WTC11 (cell line): Measurements from ENCODE around the gene ADPGK. TPM values are rescaled to one million over a fixed set of nuclear protein-coding genes. Genes with fewer than 3 reads are reported as not detected.
A peak's percentile ranks its signal among the peaks of the same experiment; 100 is the strongest.

Source experiments
- ATAC-seq: fragments of 200-7000 bp; cut with Tn5 transposase; 2 replicates; pipeline ENCODE4 v1.10.0; 2021; ENCODE audit warnings: mild to moderate bottlenecking, moderate library complexity
- CTCF ChIA-PET: fragments of 300-600 bp; sonication (Branson Sonifier 250); formaldehyde crosslinking; loops from one replicate; lab custom pipeline; 2021; ENCODE audit warnings: antibody characterized with exemption; lab: Charles Lee
- POLR2A ChIA-PET: fragments of 350-600 bp; sonication (Branson Sonifier 250); formaldehyde crosslinking; loops from one replicate; lab custom pipeline; 2021; ENCODE audit warnings: antibody characterized with exemption; lab: Charles Lee
- DNase-seq: peaks from one replicate; pipeline ENCODE4 v3.0.0; 2021; ENCODE audit warnings: low spot score
- H3K27ac Mint-ChIP-seq: 2 replicates; pipeline ENCODE4 v1.8.0; 2021; ENCODE audit warnings: mixed read lengths
- H3K27me3 Mint-ChIP-seq: 2 replicates; pipeline ENCODE4 v1.8.0; 2021; ENCODE audit warnings: low read depth, mild to moderate bottlenecking, moderate library complexity, mixed read lengths
- H3K36me3 Mint-ChIP-seq: 2 replicates; pipeline ENCODE4 v1.8.0; 2021; ENCODE audit warnings: mixed read lengths
- H3K4me1 Mint-ChIP-seq: 2 replicates; pipeline ENCODE4 v1.8.0; 2022; ENCODE audit warnings: mixed read lengths
- H3K4me3 Mint-ChIP-seq: 2 replicates; pipeline ENCODE4 v1.8.0; 2021; ENCODE audit warnings: mild to moderate bottlenecking, moderate library complexity, mixed read lengths
- H3K9me3 Mint-ChIP-seq: 2 replicates; pipeline ENCODE4 v1.8.0; 2021; ENCODE audit warnings: mixed read lengths
- CTCF ChIP-seq: fragments of 200-600 bp; IDR thresholded peaks from 2 replicates; pipeline ENCODE4 v1.8.0; 2022; ENCODE audit warnings: antibody characterized with exemption
- ERG ChIP-seq: fragments of 250-450 bp; sonication (Bioruptor Pico); IDR thresholded peaks from 2 replicates; pipeline ENCODE4 v1.8.0; 2021; ENCODE audit warnings: mild to moderate bottlenecking
- HMGA2 ChIP-seq: fragments of 250-450 bp; sonication (Bioruptor Pico); IDR thresholded peaks from 2 replicates; pipeline ENCODE4 v1.4.0; 2021; ENCODE audit warnings: mild to moderate bottlenecking, moderate library complexity
- NFE2L1 ChIP-seq: sonication (generic); formaldehyde crosslinking; IDR thresholded peaks from 2 replicates; pipeline ENCODE4 v1.8.1; 2023; ENCODE audit warnings: missing genetic modification reagents
- SMAD4 ChIP-seq: sonication (generic); formaldehyde crosslinking; IDR thresholded peaks from 2 replicates; pipeline ENCODE4 v1.8.0; 2022; ENCODE audit warnings: mild to moderate bottlenecking, missing genetic modification reagents
- SP1 ChIP-seq: sonication (generic); formaldehyde crosslinking; conservative IDR thresholded peaks from 2 replicates; pipeline ENCODE4 v1.8.1; 2022; ENCODE audit warnings: missing genetic modification reagents
- TEAD1 ChIP-seq: sonication (generic); formaldehyde crosslinking; IDR thresholded peaks from 2 replicates; pipeline ENCODE4 v1.8.0; 2022; ENCODE audit warnings: mild to moderate bottlenecking, missing genetic modification reagents
- ZBTB21 ChIP-seq: sonication (generic); formaldehyde crosslinking; IDR thresholded peaks from 2 replicates; pipeline ENCODE4 v1.8.1; 2023; ENCODE audit warnings: mild to moderate bottlenecking, missing genetic modification reagents, borderline replicate concordance
- ZNF138 ChIP-seq: sonication (generic); formaldehyde crosslinking; conservative IDR thresholded peaks from 2 replicates; pipeline ENCODE4 v1.8.1; 2022; ENCODE audit warnings: mild to moderate bottlenecking, moderate library complexity, missing genetic modification reagents
- ZNF263 ChIP-seq: sonication (generic); formaldehyde crosslinking; IDR thresholded peaks from 2 replicates; pipeline ENCODE4 v1.8.1; 2022; ENCODE audit warnings: low read depth, mild to moderate bottlenecking, moderate library complexity, missing genetic modification reagents
- ZNF317 ChIP-seq: sonication (generic); formaldehyde crosslinking; IDR thresholded peaks from 2 replicates; pipeline ENCODE4 v1.8.1; 2023; ENCODE audit warnings: low read depth, mild to moderate bottlenecking, moderate library complexity, missing genetic modification reagents, borderline replicate concordance
- ZNF423 ChIP-seq: fragments of 250-450 bp; sonication (Bioruptor Pico); IDR thresholded peaks from 2 replicates; pipeline ENCODE4 v2.1.2; 2022; ENCODE audit warnings: mild to moderate bottlenecking, moderate library complexity
- ZNF532 ChIP-seq: fragments of 250-450 bp; sonication (Bioruptor Pico); IDR thresholded peaks from 2 replicates; pipeline ENCODE4 v1.9.0; 2021; ENCODE audit warnings: mild to moderate bottlenecking, borderline replicate concordance
- ZNF671 ChIP-seq: fragments of 250-450 bp; sonication (Bioruptor Pico); IDR thresholded peaks from 2 replicates; pipeline ENCODE4 v1.8.0; 2021; ENCODE audit warnings: mild to moderate bottlenecking
- total RNA-seq: library from RNA; stranded (reverse); gene quantifications from 3 replicates; pipeline ENCODE4 v1.2.3, GENCODE V29; 2021
- TF ChIP-seq, protein P1 (sequence below): sonication (generic); formaldehyde crosslinking; IDR thresholded peaks from 2 replicates; pipeline ENCODE4 v1.8.0; 2022; ENCODE audit warnings: mild to moderate bottlenecking, missing genetic modification reagents
- TF ChIP-seq, protein P2 (sequence below): fragments of 250-450 bp; sonication (Bioruptor Pico); conservative IDR thresholded peaks from 2 replicates; pipeline ENCODE4 v1.9.0; 2021; ENCODE audit warnings: mild to moderate bottlenecking
- TF ChIP-seq, protein P3 (sequence below): sonication (generic); formaldehyde crosslinking; IDR thresholded peaks from 2 replicates; pipeline ENCODE4 v1.8.0; 2022; ENCODE audit warnings: mild to moderate bottlenecking, missing genetic modification reagents
- TF ChIP-seq, protein P4 (sequence below): sonication (generic); formaldehyde crosslinking; conservative IDR thresholded peaks from 2 replicates; pipeline ENCODE4 v1.8.1; 2022; ENCODE audit warnings: mild to moderate bottlenecking, missing genetic modification reagents

The ADPGK gene
- total RNA-seq, 1 experiment from 2014 or later, result 37.9 TPM

- ATAC-seq (no peak), DNase-seq (no peak)
- Mint-ChIP-seq H3K27ac (no peak overlapping the region), H3K36me3 (no peaks in the 10 kb centered on the region), H3K27me3 (peaks cover 3% of the 10 kb centered on the region), H3K9me3 (peaks cover 10% of the 10 kb centered on the region), H3K4me1 (peaks cover 33% of the 10 kb centered on the region), H3K4me3 (no peak overlapping the region)
- TF ChIP-seq ZNF423 (CRISPR knock-in tag), result peak; percentile 21; the same call in 1 of the 2 replicates
- no peak for TF ChIP-seq ZNF263 (CRISPR knock-in tag)
- TF ChIP-seq SP1, result no peak
- ChIA-PET CTCF (interaction anchor here (0.7 kb wide), 1 partner anchor 15 kb away, joined by 6 read pairs; no protein-coding TSS in a partner anchor), POLR2A (interaction anchor here (0.8 kb wide), 1 partner anchor 15 kb away, joined by 3 read pairs; no protein-coding TSS in a partner anchor)
Observed at GRCh38 chr15:72820278-72820677, 36.7 kb upstream of the ADPGK start.

GRCh38 chr15:72818632-72819031 is 35.1 kb upstream of the ADPGK start:
- CTCF ChIA-PET, result interaction anchor here (1.0 to 1.4 kb wide), 2 partner anchors 17 to 52 kb away, joined by 5 to 8 read pairs; no protein-coding TSS in a partner anchor
- ATAC-seq (no peak), DNase-seq (no peak)
- H3K36me3 Mint-ChIP-seq, result no peaks in the 10 kb centered on the region
- POLR2A ChIA-PET, result no interaction called here
- H3K27ac Mint-ChIP-seq, result no peak overlapping the region
- H3K4me3 Mint-ChIP-seq, result no peak overlapping the region
- peaks cover 33% of the 10 kb centered on the region for H3K4me1 Mint-ChIP-seq
- peaks cover 3% of the 10 kb centered on the region for H3K27me3 Mint-ChIP-seq
- H3K9me3 Mint-ChIP-seq, result peaks cover 10% of the 10 kb centered on the region
- TF ChIP-seq TEAD1 (CRISPR knock-in tag) (no peak), ZNF317 (no peak), NFE2L1 (CRISPR knock-in tag) (no peak), ZNF671 (CRISPR knock-in tag) (no peak), ZNF532 (no peak), ERG (CRISPR knock-in tag) (no peak), ZBTB21 (CRISPR knock-in tag) (no peak), SP1 (no peak), CTCF (no peak), ZNF138 (CRISPR knock-in tag) (no peak), HMGA2 (CRISPR knock-in tag) (no peak), SMAD4 (CRISPR knock-in tag) (no peak)
- TF ChIP-seq, protein P1, sequence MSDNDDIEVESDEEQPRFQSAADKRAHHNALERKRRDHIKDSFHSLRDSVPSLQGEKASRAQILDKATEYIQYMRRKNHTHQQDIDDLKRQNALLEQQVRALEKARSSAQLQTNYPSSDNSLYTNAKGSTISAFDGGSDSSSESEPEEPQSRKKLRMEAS (CRISPR knock-in tag), result no peak
- TF ChIP-seq, protein P2, sequence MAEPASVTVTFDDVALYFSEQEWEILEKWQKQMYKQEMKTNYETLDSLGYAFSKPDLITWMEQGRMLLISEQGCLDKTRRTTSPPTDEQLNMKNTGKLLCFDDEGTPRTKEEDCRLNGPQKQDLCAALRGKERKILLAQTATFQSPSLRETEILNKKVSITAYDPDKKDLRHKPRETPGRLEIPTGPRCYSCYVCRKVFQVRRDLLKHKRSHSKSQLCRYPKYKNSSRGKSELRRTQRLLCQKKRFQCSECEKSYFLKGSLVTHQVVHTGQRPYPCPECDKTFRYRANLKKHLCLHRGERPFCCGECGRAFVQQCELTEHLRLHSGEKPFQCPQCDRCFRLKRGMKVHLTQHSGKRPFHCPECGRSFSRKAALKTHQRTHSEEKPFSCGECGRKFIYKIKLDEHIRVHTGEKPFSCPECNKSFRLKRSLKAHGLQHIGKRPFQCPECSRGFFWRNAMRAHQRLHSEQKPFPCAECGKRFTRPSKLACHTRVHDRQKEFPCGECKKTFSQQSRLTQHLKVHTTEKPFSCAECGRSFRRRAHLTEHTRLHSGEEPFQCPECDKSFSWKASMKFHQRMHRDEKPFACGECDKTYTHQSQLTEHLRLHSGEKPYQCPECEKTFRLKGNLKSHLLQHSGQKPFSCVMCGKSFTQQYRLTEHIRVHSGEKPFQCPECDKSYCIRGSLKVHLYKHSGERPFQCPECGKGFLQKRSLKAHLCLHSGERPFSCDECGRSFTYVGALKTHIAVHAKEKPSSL (CRISPR knock-in tag), result no peak
- TF ChIP-seq, protein P3, sequence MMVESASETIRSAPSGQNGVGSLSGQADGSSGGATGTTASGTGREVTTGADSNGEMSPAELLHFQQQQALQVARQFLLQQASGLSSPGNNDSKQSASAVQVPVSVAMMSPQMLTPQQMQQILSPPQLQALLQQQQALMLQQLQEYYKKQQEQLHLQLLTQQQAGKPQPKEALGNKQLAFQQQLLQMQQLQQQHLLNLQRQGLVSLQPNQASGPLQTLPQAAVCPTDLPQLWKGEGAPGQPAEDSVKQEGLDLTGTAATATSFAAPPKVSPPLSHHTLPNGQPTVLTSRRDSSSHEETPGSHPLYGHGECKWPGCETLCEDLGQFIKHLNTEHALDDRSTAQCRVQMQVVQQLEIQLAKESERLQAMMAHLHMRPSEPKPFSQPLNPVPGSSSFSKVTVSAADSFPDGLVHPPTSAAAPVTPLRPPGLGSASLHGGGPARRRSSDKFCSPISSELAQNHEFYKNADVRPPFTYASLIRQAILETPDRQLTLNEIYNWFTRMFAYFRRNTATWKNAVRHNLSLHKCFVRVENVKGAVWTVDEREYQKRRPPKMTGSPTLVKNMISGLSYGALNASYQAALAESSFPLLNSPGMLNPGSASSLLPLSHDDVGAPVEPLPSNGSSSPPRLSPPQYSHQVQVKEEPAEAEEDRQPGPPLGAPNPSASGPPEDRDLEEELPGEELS (CRISPR knock-in tag), result no peak
- TF ChIP-seq, protein P4, sequence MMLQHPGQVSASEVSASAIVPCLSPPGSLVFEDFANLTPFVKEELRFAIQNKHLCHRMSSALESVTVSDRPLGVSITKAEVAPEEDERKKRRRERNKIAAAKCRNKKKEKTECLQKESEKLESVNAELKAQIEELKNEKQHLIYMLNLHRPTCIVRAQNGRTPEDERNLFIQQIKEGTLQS, result no peak
